Nephron progenitor cell (in vitro differentiated cells): Measurements from ENCODE around the gene PPFIA4.

Source experiments
- DNase-seq: peaks from one replicate; pipeline ENCODE4 v3.0.0; 2021
- H3K27ac Mint-ChIP-seq: 2 replicates; pipeline ENCODE4 v1.8.0; 2021; ENCODE audit warnings: mild to moderate bottlenecking, moderate library complexity, mixed read lengths
- H3K27me3 Mint-ChIP-seq: 2 replicates; pipeline ENCODE4 v1.8.0; 2021; ENCODE audit warnings: mild to moderate bottlenecking, low read depth, mixed read lengths; ENCODE audit not compliant: poor library complexity
- H3K36me3 Mint-ChIP-seq: 2 replicates; pipeline ENCODE4 v1.8.0; 2021; ENCODE audit warnings: low read depth, mixed read lengths
- H3K4me1 Mint-ChIP-seq: 2 replicates; pipeline ENCODE4 v1.8.0; 2021; ENCODE audit warnings: mixed read lengths
- H3K4me3 Mint-ChIP-seq: 2 replicates; pipeline ENCODE4 v1.8.0; 2021; ENCODE audit warnings: mild to moderate bottlenecking, moderate library complexity, mixed read lengths
- H3K9me3 Mint-ChIP-seq: 2 replicates; pipeline ENCODE4 v1.8.0; 2021; ENCODE audit warnings: mild to moderate bottlenecking, moderate library complexity, mixed read lengths
- TF ChIP-seq, protein P1 (sequence below): fragments of 200-600 bp; sonication (generic); IDR thresholded peaks from 2 replicates; pipeline ENCODE4 v1.5.0; 2021; ENCODE audit warnings: antibody characterized with exemption

PPFIA4 gene

GRCh38 chr1:203116091-203116820 is 90.0 kb downstream of the PPFIA4 start:
- DNase-seq, result no peak
- H3K27me3 Mint-ChIP-seq, result peaks cover 24% of the 10 kb centered on the region
- H3K9me3 Mint-ChIP-seq, result no peaks in the 10 kb centered on the region
- TF ChIP-seq, protein P1, sequence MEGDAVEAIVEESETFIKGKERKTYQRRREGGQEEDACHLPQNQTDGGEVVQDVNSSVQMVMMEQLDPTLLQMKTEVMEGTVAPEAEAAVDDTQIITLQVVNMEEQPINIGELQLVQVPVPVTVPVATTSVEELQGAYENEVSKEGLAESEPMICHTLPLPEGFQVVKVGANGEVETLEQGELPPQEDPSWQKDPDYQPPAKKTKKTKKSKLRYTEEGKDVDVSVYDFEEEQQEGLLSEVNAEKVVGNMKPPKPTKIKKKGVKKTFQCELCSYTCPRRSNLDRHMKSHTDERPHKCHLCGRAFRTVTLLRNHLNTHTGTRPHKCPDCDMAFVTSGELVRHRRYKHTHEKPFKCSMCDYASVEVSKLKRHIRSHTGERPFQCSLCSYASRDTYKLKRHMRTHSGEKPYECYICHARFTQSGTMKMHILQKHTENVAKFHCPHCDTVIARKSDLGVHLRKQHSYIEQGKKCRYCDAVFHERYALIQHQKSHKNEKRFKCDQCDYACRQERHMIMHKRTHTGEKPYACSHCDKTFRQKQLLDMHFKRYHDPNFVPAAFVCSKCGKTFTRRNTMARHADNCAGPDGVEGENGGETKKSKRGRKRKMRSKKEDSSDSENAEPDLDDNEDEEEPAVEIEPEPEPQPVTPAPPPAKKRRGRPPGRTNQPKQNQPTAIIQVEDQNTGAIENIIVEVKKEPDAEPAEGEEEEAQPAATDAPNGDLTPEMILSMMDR, result no peak
- H3K27ac Mint-ChIP-seq, result no peak overlapping the region
- no peaks in the 10 kb centered on the region for H3K36me3 Mint-ChIP-seq
- peaks cover 5% of the 10 kb centered on the region for H3K4me1 Mint-ChIP-seq
- H3K4me3 Mint-ChIP-seq, result no peak overlapping the region

- H3K36me3 Mint-ChIP-seq, result no peaks in the 10 kb centered on the region
- H3K4me3 Mint-ChIP-seq, result no peak overlapping the region
- TF ChIP-seq, protein P1, result peak; percentile 84
- peaks cover 11% of the 10 kb centered on the region for H3K4me1 Mint-ChIP-seq
- H3K27ac Mint-ChIP-seq, result no peak overlapping the region
- no peaks in the 10 kb centered on the region for H3K9me3 Mint-ChIP-seq
- peaks cover 30% of the 10 kb centered on the region for H3K27me3 Mint-ChIP-seq
- peak; percentile 92 for DNase-seq
Measured at GRCh38 chr1:203117611-203118575, 91.6 kb downstream of the PPFIA4 start.

- Mint-ChIP-seq H3K9me3 (no peaks in the 10 kb centered on the region), H3K27me3 (peaks cover 43% of the 10 kb centered on the region), H3K27ac (peak overlapping the region; percentile 7), H3K4me3 (no peak overlapping the region), H3K36me3 (no peaks in the 10 kb centered on the region), H3K4me1 (peaks cover 24% of the 10 kb centered on the region)
- TF ChIP-seq, protein P1, result no peak
- no peak for DNase-seq
Measured at GRCh38 chr1:203120325-203121153, 94.2 kb downstream of the PPFIA4 start.

- H3K27ac Mint-ChIP-seq, result peak overlapping the region; percentile 7
- H3K36me3 Mint-ChIP-seq, result no peaks in the 10 kb centered on the region
- H3K27me3 Mint-ChIP-seq, result peaks cover 43% of the 10 kb centered on the region
Measured at GRCh38 chr1:203121186-203122015, 95.1 kb downstream of the PPFIA4 start.

More at GRCh38 chr1:203121186-203122015, 95.1 kb downstream of the PPFIA4 start:
- no peak overlapping the region for H3K4me3 Mint-ChIP-seq
- TF ChIP-seq, protein P1, result no peak
- no peak for DNase-seq
- H3K4me1 Mint-ChIP-seq, result peaks cover 32% of the 10 kb centered on the region
- H3K9me3 Mint-ChIP-seq, result no peaks in the 10 kb centered on the region
